GM12878 (cell line): Measurements from ENCODE around the gene TATDN2. TPM values are rescaled to one million over a fixed set of nuclear protein-coding genes. Genes with fewer than 3 reads are reported as not detected.
A peak's percentile ranks its signal among the peaks of the same experiment; 100 is the strongest.

Source experiments
- ATAC-seq: fragments of 200-7000 bp; cut with Tn5 transposase; 3 replicates; pipeline ENCODE4 v1.9.1; 2020; ENCODE audit warnings: mild to moderate bottlenecking, moderate library complexity
- BruUV-seq: library from RNA; stranded (reverse); fragments of 400-500 nt; replicated peaks from 2 replicates; lab custom pipeline; 2021; lab: Mats Ljungman, UMichigan
- CTCF ChIA-PET: fragments of 300-600 bp; sonication (Branson Sonifier 250); formaldehyde crosslinking; extraction: SDS; loops from one replicate; lab custom pipeline; 2021; ENCODE audit warnings: inconsistent platforms; lab: Yijun Ruan, JAX
- POLR2A ChIA-PET: fragments of 350-600 bp; formaldehyde crosslinking; extraction: SDS; loops from one replicate; lab custom pipeline; 2021; ENCODE audit warnings: inconsistent platforms; lab: Charles Lee
- RAD21 ChIA-PET: fragments of 300-600 bp; sonication (Branson Sonifier 250); formaldehyde crosslinking; loops from one replicate; lab custom pipeline; 2023; ENCODE audit warnings: antibody characterized with exemption; ENCODE audit not compliant: unreplicated experiment; lab: Charles Lee
- SMC1A ChIA-PET: fragments of 300-600 bp; sonication (Branson Sonifier 250); formaldehyde crosslinking; loops from one replicate; lab custom pipeline; 2023; ENCODE audit not compliant: unreplicated experiment, uncharacterized antibody; lab: Charles Lee
- DNase-seq: peaks from one replicate; pipeline ENCODE4 v3.0.0-alpha.2; 2011; ENCODE audit warnings: low read depth, low spot score
- FAIRE-seq: peaks from 3 replicates; lab custom pipeline; 2011; peaks lifted over from hg19 to GRCh38; lab: Jason Lieb, UNC
- H2AFZ ChIP-seq: 2 replicates; pipeline ENCODE4 v1.6.0; 2011; ENCODE audit warnings: low read depth, low read length, control low read depth; ENCODE audit not compliant: control insufficient read depth
- H3K27ac ChIP-seq: 2 replicates; pipeline ENCODE4 v1.5.1; 2011; ENCODE audit warnings: control low read depth; ENCODE audit not compliant: control insufficient read depth, insufficient read depth
- H3K27me3 ChIP-seq, 2 experiments: replicated peaks in 1 of 2; 2 replicates each; pipeline versions ENCODE4 v1.6.0 to v1.6.1; 2011; ENCODE audit warnings: low read length in 1 of 2; ENCODE audit not compliant: control insufficient read depth in 2 of 2, insufficient read depth in 2 of 2
- H3K36me3 ChIP-seq, 2 experiments: 2 replicates each; pipeline ENCODE4 v1.5.1; 2011; ENCODE audit warnings: low read length in 1 of 2; ENCODE audit not compliant: control insufficient read depth in 2 of 2, insufficient read depth in 2 of 2
- H3K4me1 ChIP-seq: 2 replicates; pipeline ENCODE4 v1.6.1; 2011; ENCODE audit warnings: mild to moderate bottlenecking, low read length, moderate library complexity, mixed read lengths; ENCODE audit not compliant: control insufficient read depth, insufficient read depth
- H3K4me2 ChIP-seq: 2 replicates; pipeline ENCODE4 v1.6.0; 2011; ENCODE audit warnings: control low read depth; ENCODE audit not compliant: control insufficient read depth, insufficient read depth
- H3K4me3 ChIP-seq: fragments of 200-600 bp; sonication (generic); 2 replicates; pipeline ENCODE4 v1.5.1; 2016
- H3K79me2 ChIP-seq: 2 replicates; pipeline ENCODE4 v1.6.0; 2011; ENCODE audit warnings: low read length; ENCODE audit not compliant: control insufficient read depth, insufficient read depth
- H3K9ac ChIP-seq: 2 replicates; pipeline ENCODE4 v1.8.0; 2011; ENCODE audit warnings: low read length, control low read depth, mixed read lengths; ENCODE audit not compliant: control insufficient read depth, insufficient read depth
- H3K9me3 ChIP-seq: replicated peaks from 3 replicates; pipeline ENCODE4 v1.5.1; 2011; ENCODE audit warnings: mild to moderate bottlenecking, low read length; ENCODE audit not compliant: control insufficient read depth, insufficient read depth
- H4K20me1 ChIP-seq: 2 replicates; pipeline ENCODE4 v1.6.0; 2011; ENCODE audit not compliant: control insufficient read depth, insufficient read depth
- CREM ChIP-seq: IDR thresholded peaks from 2 replicates; pipeline ENCODE4 v1.6.1; 2014; ENCODE audit warnings: antibody characterized with exemption, low read depth
- EGR1 ChIP-seq, 2 experiments: IDR thresholded peaks; 1 replicate in 1 of 2; 2 replicates in 1 of 2; pipeline ENCODE4 v1.6.1; 2011 to 2012; ENCODE audit warnings: low read depth in 2 of 2, low read length in 2 of 2, borderline replicate concordance in 1 of 2, mild to moderate bottlenecking in 1 of 2, moderate library complexity in 1 of 2
- HDGF ChIP-seq: fragments of 450-650 bp; IDR thresholded peaks from 2 replicates; pipeline ENCODE4 v1.6.1; 2016; ENCODE audit warnings: antibody characterized with exemption
- LARP7 ChIP-seq: fragments of 450-650 bp; IDR thresholded peaks from 2 replicates; pipeline ENCODE4 v1.6.1; 2017; ENCODE audit warnings: mild to moderate bottlenecking
- MEF2A ChIP-seq: IDR thresholded peaks from 2 replicates; pipeline ENCODE4 v1.6.1; 2011; ENCODE audit warnings: low read depth, mild to moderate bottlenecking, low read length, moderate library complexity; ENCODE audit not compliant: insufficient read depth
- MTA3 ChIP-seq: IDR thresholded peaks from 2 replicates; pipeline ENCODE4 v1.6.1; 2012; ENCODE audit warnings: low read length, inconsistent platforms, borderline replicate concordance
- PAX8 ChIP-seq: fragments of 450-650 bp; IDR thresholded peaks from 2 replicates; pipeline ENCODE4 v1.6.1; 2017; ENCODE audit warnings: mild to moderate bottlenecking, moderate library complexity
- RELA ChIP-seq: fragments of 450-650 bp; IDR thresholded peaks from 2 replicates; pipeline ENCODE4 v1.8.0; 2014; ENCODE audit warnings: borderline replicate concordance; ENCODE audit not compliant: partially characterized antibody
- SMAD1 ChIP-seq: fragments of 450-650 bp; IDR thresholded peaks from 2 replicates; pipeline ENCODE4 v1.6.1; 2018; ENCODE audit warnings: mild to moderate bottlenecking, low read depth; ENCODE audit not compliant: partially characterized antibody
- SMC3 ChIP-seq: IDR thresholded peaks from 2 replicates; pipeline ENCODE4 v1.6.1; 2011; ENCODE audit warnings: low read length, improper control_type of control experiment, borderline replicate concordance
- SUZ12 ChIP-seq: fragments of 200-600 bp; sonication (generic); IDR thresholded peaks from one replicate; pipeline ENCODE4 v1.6.1; 2018; ENCODE audit warnings: antibody characterized with exemption, mild to moderate bottlenecking; ENCODE audit not compliant: unreplicated experiment
- TCF12 ChIP-seq: IDR thresholded peaks from 2 replicates; pipeline ENCODE4 v1.6.1; 2011; ENCODE audit warnings: low read depth, mild to moderate bottlenecking, low read length
- TCF3 ChIP-seq: IDR thresholded peaks from 2 replicates; pipeline ENCODE4 v1.6.1; 2012; ENCODE audit warnings: low read depth, mild to moderate bottlenecking, low read length, borderline replicate concordance; ENCODE audit not compliant: insufficient read depth
- ZNF622 ChIP-seq: fragments of 450-650 bp; IDR thresholded peaks from 2 replicates; pipeline ENCODE4 v1.6.1; 2017; ENCODE audit warnings: mild to moderate bottlenecking, inconsistent platforms
- WGBS: methylation state at CpG from one replicate; pipeline ENCODE4 v1.1.6; 2016; ENCODE audit warnings: low lambda C conversion rate; ENCODE audit not compliant: insufficient replicate concordance, insufficient coverage; ENCODE audit errors: missing lambda C conversion rate; 5-methylcytosine and 5-hydroxymethylcytosine counted together
- in situ Hi-C: fragments of 300-500 bp; cut with MboI; formaldehyde crosslinking; loops from 9 replicates; pipeline ENCODE4 v1.14.3; 2018; ENCODE audit warnings: mixed read lengths
- intact Hi-C: fragments of 100-400 bp; cut with micrococcal nuclease; formaldehyde crosslinking; loops from one replicate; pipeline ENCODE4 v1.14.2; 2022; ENCODE audit not compliant: unreplicated experiment
- polyA plus RNA-seq, 11 experiments: library from polyadenylated mRNA; depleted of rRNA in 4 of 11; unstranded in 6 of 11; stranded (reverse) in 5 of 11; fragments of >200 nt; fragmentation: Nextera tagmentation in 4 of 11; fragmentation: Illumina TruSeq in 1 of 11; extraction: Ambion mirVana in 4 of 11; extraction: Trizol in 1 of 11; gene quantifications; 1 replicate in 1 of 11; 2 replicates in 10 of 11; pipeline versions ENCODE4 v1.2.1 to v1.2.3, GENCODE V29; 2011 to 2016; ENCODE audit warnings: inconsistent platforms in 2 of 11, missing spikeins in 2 of 11, low read depth in 1 of 11
- total RNA-seq, 4 experiments: library from RNA; depleted of rRNA in 3 of 4; stranded (reverse); fragments of >200 nt in 3 of 4; fragmentation: Illumina TruSeq in 1 of 4; extraction: Trizol in 1 of 4; gene quantifications; 2 replicates each; pipeline versions ENCODE4 v1.2.1 to v1.2.3, GENCODE V29; 2013 to 2021
- TF ChIP-seq, protein P1 (sequence below): fragments of 450-650 bp; formaldehyde crosslinking; IDR thresholded peaks from 2 replicates; pipeline ENCODE4 v1.4.0; 2022; ENCODE audit warnings: mild to moderate bottlenecking, moderate library complexity

TATDN2 gene
- total and polyA plus RNA-seq, 10 of the 15 experiments (the other 5 are each of a cell fraction or from before 2014, with no cell fraction given) = 4.2 to 36.5 (median 15.8) TPM

- SMC1A ChIA-PET = interaction anchor here (1.2 to 1.5 kb wide), 2 partner anchors 62 to 142 kb away, joined by 3 to 4 read pairs; partner anchors contain the start of gene SEC13
- no peak for FAIRE-seq
- BruUV-seq = no TSS peak
- Histone ChIP-seq H3K4me1 (no peaks in the 10 kb centered on the region), H3K79me2 (peaks cover 50% of the 10 kb centered on the region), H3K4me2 (no peak overlapping the region), H4K20me1 (no peaks in the 10 kb centered on the region), H3K4me3 (0 out of 2 replicates have a peak overlapping the region, but pooled peaks have one; percentile 24), H3K27me3 (no peaks in the 10 kb centered on the region), H2AFZ (no peak overlapping the region), H3K9ac (no peak overlapping the region), H3K9me3 (no peaks in the 10 kb centered on the region), H3K27ac (no peak overlapping the region), H3K36me3 (peaks cover 8 to 26% of the 10 kb centered on the region in 2 experiments; a peak in 3 of 4 replicates)
- in situ Hi-C loops (no loop called here), intact Hi-C loops (no loop called here)
- RAD21 ChIA-PET = interaction anchor here (1.1 kb wide), 1 partner anchor 22 kb away, joined by 3 read pairs; no protein-coding TSS in a partner anchor
- ATAC-seq = no peak
- no peak for TF ChIP-seq CREM
- no peak for TF ChIP-seq SMAD1
- TF ChIP-seq SUZ12 = no peak
- TF ChIP-seq RELA = no peak
- no peak for TF ChIP-seq TCF3
- 98% methylated on average over 7 of the region's 7 CpGs for WGBS
- CTCF ChIA-PET = interaction anchor here (1.4 kb wide), 1 partner anchor 9 kb away, joined by 3 read pairs; no protein-coding TSS in a partner anchor
- DNase-seq = no peak
- POLR2A ChIA-PET = interaction anchor here (1.4 kb wide), 1 partner anchor 9 kb away, joined by 3 read pairs; no protein-coding TSS in a partner anchor
Measured at GRCh38 chr3:10259036-10259435, 10.8 kb downstream of the TATDN2 start.

DNA sequence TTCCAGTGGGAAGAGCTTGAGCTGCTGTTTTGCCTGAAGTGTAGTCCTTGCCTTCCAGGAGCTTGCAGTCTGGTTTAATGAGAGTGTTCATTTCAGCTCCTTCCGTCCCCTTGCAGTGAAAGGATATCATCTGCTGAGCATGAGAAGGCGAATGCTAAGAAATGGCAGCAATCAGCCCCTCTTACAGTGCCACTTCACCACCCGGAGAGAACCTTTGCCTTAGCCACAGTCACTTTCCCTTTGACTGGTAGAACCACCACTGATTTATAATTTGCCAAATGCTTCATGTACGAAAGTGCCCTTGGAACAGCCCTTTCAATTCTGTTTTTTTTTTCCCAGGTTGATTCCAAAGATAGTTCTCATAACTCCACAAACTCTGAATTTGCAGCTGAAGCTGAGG, 11.5 kb downstream of the TATDN2 start:
- peak overlapping the region; percentile 24; the same call in 1 of the 2 replicates for H3K4me3 ChIP-seq
- 61% methylated on average over 4 of the region's 4 CpGs for WGBS
- in situ Hi-C loops (no loop called here), intact Hi-C loops (no loop called here)
- no peaks in the 10 kb centered on the region for H3K4me1 ChIP-seq
- H3K9me3 ChIP-seq = no peaks in the 10 kb centered on the region
- no peak for DNase-seq
- peaks cover 11 to 27% of the 10 kb centered on the region in 2 experiments; a peak in 3 of 4 replicates for H3K36me3 ChIP-seq
- peaks cover 49% of the 10 kb centered on the region for H3K79me2 ChIP-seq
- POLR2A ChIA-PET = no interaction called here
- no peak for FAIRE-seq
- H2AFZ ChIP-seq = no peak overlapping the region
- H3K9ac ChIP-seq = no peak overlapping the region
- ATAC-seq = peak; percentile 29; the same call in 1 of the 3 replicates
- SMC1A ChIA-PET = interaction anchor here (0.7 kb wide), 1 partner anchor 39 kb away, joined by 3 read pairs; no protein-coding TSS in a partner anchor
- BruUV-seq = no TSS peak
- H3K27me3 ChIP-seq = no peaks in the 10 kb centered on the region
- H4K20me1 ChIP-seq = no peaks in the 10 kb centered on the region
- H3K27ac ChIP-seq = no peak overlapping the region
- CTCF ChIA-PET = interaction anchor here (0.6 to 1.4 kb wide), 2 partner anchors 9 to 108 kb away, joined by 3 read pairs; no protein-coding TSS in a partner anchor
- RAD21 ChIA-PET = no interaction called here
- H3K4me2 ChIP-seq = 0 out of 2 replicates have a peak overlapping the region, but pooled peaks have one; percentile 13
- TF ChIP-seq, protein P1, sequence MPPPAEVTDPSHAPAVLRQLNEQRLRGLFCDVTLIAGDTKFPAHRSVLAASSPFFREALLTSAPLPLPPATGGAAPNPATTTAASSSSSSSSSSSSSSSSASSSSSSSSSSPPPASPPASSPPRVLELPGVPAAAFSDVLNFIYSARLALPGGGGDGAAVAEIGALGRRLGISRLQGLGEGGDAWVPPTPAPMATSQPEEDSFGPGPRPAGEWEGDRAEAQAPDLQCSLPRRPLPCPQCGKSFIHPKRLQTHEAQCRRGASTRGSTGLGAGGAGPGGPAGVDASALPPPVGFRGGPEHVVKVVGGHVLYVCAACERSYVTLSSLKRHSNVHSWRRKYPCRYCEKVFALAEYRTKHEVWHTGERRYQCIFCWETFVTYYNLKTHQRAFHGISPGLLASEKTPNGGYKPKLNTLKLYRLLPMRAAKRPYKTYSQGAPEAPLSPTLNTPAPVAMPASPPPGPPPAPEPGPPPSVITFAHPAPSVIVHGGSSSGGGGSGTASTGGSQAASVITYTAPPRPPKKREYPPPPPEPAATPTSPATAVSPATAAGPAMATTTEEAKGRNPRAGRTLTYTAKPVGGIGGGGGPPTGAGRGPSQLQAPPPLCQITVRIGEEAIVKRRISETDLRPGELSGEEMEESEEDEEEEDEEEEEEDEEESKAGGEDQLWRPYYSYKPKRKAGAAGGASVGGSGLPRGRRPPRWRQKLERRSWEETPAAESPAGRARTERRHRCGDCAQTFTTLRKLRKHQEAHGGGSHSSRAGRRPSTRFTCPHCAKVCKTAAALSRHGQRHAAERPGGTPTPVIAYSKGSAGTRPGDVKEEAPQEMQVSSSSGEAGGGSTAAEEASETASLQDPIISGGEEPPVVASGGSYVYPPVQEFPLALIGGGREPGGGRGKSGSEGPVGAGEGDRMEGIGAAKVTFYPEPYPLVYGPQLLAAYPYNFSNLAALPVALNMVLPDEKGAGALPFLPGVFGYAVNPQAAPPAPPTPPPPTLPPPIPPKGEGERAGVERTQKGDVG (CRISPR knock-in tag) = no peak
- TF ChIP-seq PAX8 = no peak
- TF ChIP-seq SMAD1 = no peak
- TF ChIP-seq ZNF622 = no peak
- no peak for TF ChIP-seq TCF12
- TF ChIP-seq MTA3 = no peak
- TF ChIP-seq HDGF = no peak
- no peak for TF ChIP-seq LARP7
- TF ChIP-seq SMC3 = no peak
- no peak for TF ChIP-seq EGR1 (IDR thresholded peaks at IDR 0.05; ENCODE audit: borderline replicate concordance in 1 of 2, low read depth in 2 of 2, low read length in 2 of 2)
- TF ChIP-seq MEF2A = no peak
